ENCODE results near the gene PLEKHO1.
A peak's percentile ranks its signal among the peaks of the same experiment; 100 is the strongest.
"Not testable (repeated sequence)": the region's sequence is repeated elsewhere in the genome, so short reads cannot be mapped to it uniquely, and the experiment has no call there.

The PLEKHO1 gene

GRCh38 chr1:150149271-150150132, at the start of gene PLEKHO1:
TSS of gene PLEKHO1 (plus strand) at chr1:150149916. CDS start at chr1:150150258, 342 bp downstream.
- peak; percentile 81 for DNase-seq (ENCODE audit: low read depth)

- DNase-seq (ENCODE audit: low read depth): no peak
Observed at GRCh38 chr1:150102986-150103385, 46.7 kb upstream of the PLEKHO1 start.

GRCh38 chr1:150106341-150106740, 43.4 kb upstream of the PLEKHO1 start:
- no peak for DNase-seq (ENCODE audit: low read depth)

- no peak for DNase-seq (ENCODE audit: low read depth)
Observed at GRCh38 chr1:150109586-150109985, 40.1 kb upstream of the PLEKHO1 start.

- no peak for DNase-seq (ENCODE audit: low read depth)
Observed at GRCh38 chr1:150110116-150110515, 39.6 kb upstream of the PLEKHO1 start.

GRCh38 chr1:150111670-150112069, 38.0 kb upstream of the PLEKHO1 start:
- no peak for DNase-seq (ENCODE audit: low read depth)

GRCh38 chr1:150115121-150115520, 34.6 kb upstream of the PLEKHO1 start:
- no peak for DNase-seq (ENCODE audit: low read depth)

- DNase-seq (ENCODE audit: low read depth): no peak
Observed at GRCh38 chr1:150118716-150119115, 31.0 kb upstream of the PLEKHO1 start.

- no peak for DNase-seq (ENCODE audit: low read depth)
Observed at GRCh38 chr1:150121236-150121862, 28.4 kb upstream of the PLEKHO1 start.

- no peak for DNase-seq (ENCODE audit: low read depth)
Observed at GRCh38 chr1:150126811-150127210, 22.9 kb upstream of the PLEKHO1 start.

GRCh38 chr1:150127464-150127863, 22.3 kb upstream of the PLEKHO1 start:
- no peak for DNase-seq (ENCODE audit: low read depth)

GRCh38 chr1:150127868-150128267, 21.8 kb upstream of the PLEKHO1 start:
- DNase-seq (ENCODE audit: low read depth): no peak

GRCh38 chr1:150132372-150132771, 17.3 kb upstream of the PLEKHO1 start:
- no peak for DNase-seq (ENCODE audit: low read depth)

GRCh38 chr1:150134537-150134936, 15.2 kb upstream of the PLEKHO1 start:
- DNase-seq (ENCODE audit: low read depth): no peak

- DNase-seq (ENCODE audit: low read depth): not testable (repeated sequence)
Observed at GRCh38 chr1:150135400-150135799, 14.3 kb upstream of the PLEKHO1 start.

- no peak for DNase-seq (ENCODE audit: low read depth)
Observed at GRCh38 chr1:150138044-150138443, 11.7 kb upstream of the PLEKHO1 start.

GRCh38 chr1:150141452-150141851, 8.3 kb upstream of the PLEKHO1 start:
- no peak for DNase-seq (ENCODE audit: low read depth)

GRCh38 chr1:150142083-150142482, 7.6 kb upstream of the PLEKHO1 start:
- DNase-seq (ENCODE audit: low read depth): no peak

- no peak for DNase-seq (ENCODE audit: low read depth)
Observed at GRCh38 chr1:150144606-150145005, 5.1 kb upstream of the PLEKHO1 start.

GRCh38 chr1:150146016-150146415, 3.7 kb upstream of the PLEKHO1 start:
- not testable (repeated sequence) for DNase-seq (ENCODE audit: low read depth)

GRCh38 chr1:150146849-150147542, 2.7 kb upstream of the PLEKHO1 start:
- no peak for DNase-seq (ENCODE audit: low read depth)

- DNase-seq (ENCODE audit: low read depth): no peak
Observed at GRCh38 chr1:150148837-150149270, 862 bp upstream of the PLEKHO1 start.
